Neural cell (in vitro differentiated cells): ENCODE results near the gene GRK3. TPM values are rescaled to one million over a fixed set of nuclear protein-coding genes. Genes with fewer than 3 reads are reported as not detected.

ENCODE experiments used
- H2AFZ ChIP-seq: fragments of 200-600, 300-800 bp; sonication (generic), shearing (Covaris generic); 2 replicates; pipeline ENCODE4 v1.6.0; 2014; ENCODE audit warnings: low read depth, mild to moderate bottlenecking, antibody characterized with exemption, low read length, moderate library complexity
- H3F3A ChIP-seq: fragments of 200-600 bp; shearing (Covaris generic); 2 replicates; pipeline ENCODE4 v1.6.1; 2016; ENCODE audit warnings: mild to moderate bottlenecking, moderate library complexity, mixed read lengths, antibody characterized with exemption, low read length; ENCODE audit not compliant: insufficient read depth, poor library complexity, severe bottlenecking
- H3K27ac ChIP-seq: fragments of 200-600, 300-800 bp; sonication (generic), shearing (Covaris generic); 2 replicates; pipeline ENCODE4 v1.5.1; 2014; ENCODE audit warnings: mild to moderate bottlenecking, low read length, moderate library complexity
- H3K27me3 ChIP-seq: fragments of 300-800, 200-600 bp; sonication (generic), shearing (Covaris generic); 2 replicates; pipeline ENCODE4 v1.6.0; 2014; ENCODE audit warnings: mild to moderate bottlenecking, low read depth, low read length, moderate library complexity; ENCODE audit not compliant: insufficient read depth
- H3K36me3 ChIP-seq: fragments of 300-800, 200-600 bp; sonication (generic), shearing (Covaris generic); 2 replicates; pipeline ENCODE4 v1.5.1; 2014; ENCODE audit warnings: mild to moderate bottlenecking, antibody characterized with exemption, low read length, moderate library complexity; ENCODE audit not compliant: insufficient read depth
- H3K4me2 ChIP-seq: fragments of 300-800, 200-600 bp; sonication (generic), shearing (Covaris generic); 2 replicates; pipeline ENCODE4 v1.6.0; 2014; ENCODE audit warnings: mild to moderate bottlenecking, low read length
- H3K4me3 ChIP-seq: fragments of 300-800, 200-600 bp; sonication (generic), shearing (Covaris generic); 2 replicates; pipeline ENCODE4 v1.5.1; 2014; ENCODE audit warnings: mild to moderate bottlenecking, low read length, moderate library complexity
- H3K79me2 ChIP-seq: fragments of 200-600 bp; shearing (Covaris generic); replicated peaks from 2 replicates; pipeline ENCODE4 v1.6.0; 2014; ENCODE audit warnings: mild to moderate bottlenecking, low read length, moderate library complexity; ENCODE audit not compliant: insufficient read depth
- H3K9ac ChIP-seq: fragments of 300-800, 200-600 bp; sonication (generic), shearing (Covaris generic); 2 replicates; pipeline ENCODE4 v1.6.1; 2016; ENCODE audit warnings: mild to moderate bottlenecking, low read length, mixed read lengths
- H3K9me2 ChIP-seq: fragments of 200-600 bp; shearing (Covaris generic); 2 replicates; pipeline ENCODE4 v1.6.1; 2016; ENCODE audit warnings: mild to moderate bottlenecking, low read length, mixed read lengths; ENCODE audit not compliant: insufficient read depth
- H3K9me3 ChIP-seq: fragments of 200-600, 300-800 bp; sonication (generic), shearing (Covaris generic); 2 replicates; pipeline ENCODE4 v1.6.1; 2016; ENCODE audit warnings: mild to moderate bottlenecking, mixed run types, low read length, moderate library complexity, mixed read lengths
- H4K20me1 ChIP-seq: fragments of 200-600 bp; shearing (Covaris generic); 2 replicates; pipeline ENCODE4 v1.6.1; 2016; ENCODE audit warnings: mild to moderate bottlenecking, mixed run types; ENCODE audit not compliant: insufficient read depth
- EP300 ChIP-seq: fragments of 450-650 bp; conservative IDR thresholded peaks from 2 replicates; pipeline ENCODE4 v1.6.1; 2014; ENCODE audit warnings: antibody characterized with exemption, mild to moderate bottlenecking, moderate library complexity; ENCODE audit not compliant: poor library complexity, severe bottlenecking
- EZH2 ChIP-seq: fragments of 200-600, 300-800 bp; shearing (Covaris generic), sonication (generic); IDR thresholded peaks from 2 replicates; pipeline ENCODE4 v1.6.1; 2014; ENCODE audit warnings: antibody characterized with exemption, low read length, borderline replicate concordance, mild to moderate bottlenecking; ENCODE audit not compliant: insufficient read depth, poor library complexity, severe bottlenecking
- MXI1 ChIP-seq: fragments of 450-650 bp; conservative IDR thresholded peaks from 2 replicates; pipeline ENCODE4 v1.6.1; 2014; ENCODE audit warnings: antibody characterized with exemption, mild to moderate bottlenecking; ENCODE audit not compliant: poor library complexity, severe bottlenecking
- POLR2AphosphoS5 ChIP-seq: IDR thresholded peaks from 2 replicates; pipeline ENCODE4 v1.6.1; 2012
- RAD21 ChIP-seq: fragments of 450-650 bp; conservative IDR thresholded peaks from 2 replicates; pipeline ENCODE4 v1.6.1; 2014; ENCODE audit warnings: antibody characterized with exemption, mild to moderate bottlenecking, moderate library complexity
- SMC3 ChIP-seq: fragments of 450-650 bp; conservative IDR thresholded peaks from 2 replicates; pipeline ENCODE4 v1.6.1; 2014; ENCODE audit warnings: antibody characterized with exemption, mild to moderate bottlenecking, moderate library complexity; ENCODE audit not compliant: poor library complexity
- TAF1 ChIP-seq: IDR thresholded peaks from 2 replicates; pipeline ENCODE4 v1.6.1; 2012; ENCODE audit warnings: low read depth
- polyA plus RNA-seq: library from polyadenylated mRNA; depleted of rRNA; stranded (reverse); fragments of >200 nt; gene quantifications from 2 replicates; pipeline ENCODE4 v1.2.3, GENCODE V29; 2014
- TF ChIP-seq, protein P1 (sequence below): IDR thresholded peaks from 2 replicates; pipeline ENCODE4 v1.6.1; 2012; ENCODE audit warnings: borderline replicate concordance
- TF ChIP-seq, protein P2 (sequence below): fragments of 450-650 bp; IDR thresholded peaks from 2 replicates; pipeline ENCODE4 v1.5.1; 2014; ENCODE audit warnings: antibody characterized with exemption, mild to moderate bottlenecking, moderate library complexity; ENCODE audit not compliant: poor library complexity, severe bottlenecking

Gene GRK3
- polyA plus RNA-seq, 1 donor from 2014 or later, result 9.8 TPM

DNA sequence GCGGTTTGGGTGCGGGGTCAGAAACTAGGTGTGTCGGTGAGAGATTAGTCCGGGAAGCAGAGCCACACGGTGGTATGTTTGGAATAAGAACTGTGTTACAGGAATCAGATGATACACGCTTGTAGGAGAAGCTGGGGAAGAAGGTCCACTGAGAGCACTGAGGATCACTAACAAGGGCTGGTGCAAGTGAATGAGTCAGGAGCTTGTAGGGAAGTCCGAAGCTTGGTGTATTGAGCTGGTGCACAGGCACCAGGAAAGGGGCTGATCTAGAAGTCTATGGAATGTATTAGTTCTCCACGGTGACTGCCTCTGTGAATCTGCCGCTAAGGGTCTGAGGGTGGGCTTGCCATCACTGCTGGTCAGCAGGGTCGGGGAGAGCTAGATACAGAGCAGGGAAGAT lies 18.8 kb upstream of the GRK3 start:
- Histone ChIP-seq H3K36me3 (no peaks in the 10 kb centered on the region), H3F3A (no peaks in the 10 kb centered on the region), H3K27ac (no peak overlapping the region), H3K9me2 (no peaks in the 10 kb centered on the region), H4K20me1 (no peaks in the 10 kb centered on the region), H3K9ac (no peak overlapping the region), H3K9me3 (no peaks in the 10 kb centered on the region), H3K4me3 (no peak overlapping the region), H3K27me3 (no peaks in the 10 kb centered on the region), H3K4me2 (no peak overlapping the region), H2AFZ (no peak overlapping the region), H3K79me2 (no peaks in the 10 kb centered on the region)
- TF ChIP-seq RAD21 (no peak), SMC3 (no peak), EP300 (no peak), EZH2 (no peak), TAF1 (no peak), MXI1 (no peak), POLR2AphosphoS5 (no peak)
- TF ChIP-seq, protein P1, sequence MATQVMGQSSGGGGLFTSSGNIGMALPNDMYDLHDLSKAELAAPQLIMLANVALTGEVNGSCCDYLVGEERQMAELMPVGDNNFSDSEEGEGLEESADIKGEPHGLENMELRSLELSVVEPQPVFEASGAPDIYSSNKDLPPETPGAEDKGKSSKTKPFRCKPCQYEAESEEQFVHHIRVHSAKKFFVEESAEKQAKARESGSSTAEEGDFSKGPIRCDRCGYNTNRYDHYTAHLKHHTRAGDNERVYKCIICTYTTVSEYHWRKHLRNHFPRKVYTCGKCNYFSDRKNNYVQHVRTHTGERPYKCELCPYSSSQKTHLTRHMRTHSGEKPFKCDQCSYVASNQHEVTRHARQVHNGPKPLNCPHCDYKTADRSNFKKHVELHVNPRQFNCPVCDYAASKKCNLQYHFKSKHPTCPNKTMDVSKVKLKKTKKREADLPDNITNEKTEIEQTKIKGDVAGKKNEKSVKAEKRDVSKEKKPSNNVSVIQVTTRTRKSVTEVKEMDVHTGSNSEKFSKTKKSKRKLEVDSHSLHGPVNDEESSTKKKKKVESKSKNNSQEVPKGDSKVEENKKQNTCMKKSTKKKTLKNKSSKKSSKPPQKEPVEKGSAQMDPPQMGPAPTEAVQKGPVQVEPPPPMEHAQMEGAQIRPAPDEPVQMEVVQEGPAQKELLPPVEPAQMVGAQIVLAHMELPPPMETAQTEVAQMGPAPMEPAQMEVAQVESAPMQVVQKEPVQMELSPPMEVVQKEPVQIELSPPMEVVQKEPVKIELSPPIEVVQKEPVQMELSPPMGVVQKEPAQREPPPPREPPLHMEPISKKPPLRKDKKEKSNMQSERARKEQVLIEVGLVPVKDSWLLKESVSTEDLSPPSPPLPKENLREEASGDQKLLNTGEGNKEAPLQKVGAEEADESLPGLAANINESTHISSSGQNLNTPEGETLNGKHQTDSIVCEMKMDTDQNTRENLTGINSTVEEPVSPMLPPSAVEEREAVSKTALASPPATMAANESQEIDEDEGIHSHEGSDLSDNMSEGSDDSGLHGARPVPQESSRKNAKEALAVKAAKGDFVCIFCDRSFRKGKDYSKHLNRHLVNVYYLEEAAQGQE, result no peak
- TF ChIP-seq, protein P2, sequence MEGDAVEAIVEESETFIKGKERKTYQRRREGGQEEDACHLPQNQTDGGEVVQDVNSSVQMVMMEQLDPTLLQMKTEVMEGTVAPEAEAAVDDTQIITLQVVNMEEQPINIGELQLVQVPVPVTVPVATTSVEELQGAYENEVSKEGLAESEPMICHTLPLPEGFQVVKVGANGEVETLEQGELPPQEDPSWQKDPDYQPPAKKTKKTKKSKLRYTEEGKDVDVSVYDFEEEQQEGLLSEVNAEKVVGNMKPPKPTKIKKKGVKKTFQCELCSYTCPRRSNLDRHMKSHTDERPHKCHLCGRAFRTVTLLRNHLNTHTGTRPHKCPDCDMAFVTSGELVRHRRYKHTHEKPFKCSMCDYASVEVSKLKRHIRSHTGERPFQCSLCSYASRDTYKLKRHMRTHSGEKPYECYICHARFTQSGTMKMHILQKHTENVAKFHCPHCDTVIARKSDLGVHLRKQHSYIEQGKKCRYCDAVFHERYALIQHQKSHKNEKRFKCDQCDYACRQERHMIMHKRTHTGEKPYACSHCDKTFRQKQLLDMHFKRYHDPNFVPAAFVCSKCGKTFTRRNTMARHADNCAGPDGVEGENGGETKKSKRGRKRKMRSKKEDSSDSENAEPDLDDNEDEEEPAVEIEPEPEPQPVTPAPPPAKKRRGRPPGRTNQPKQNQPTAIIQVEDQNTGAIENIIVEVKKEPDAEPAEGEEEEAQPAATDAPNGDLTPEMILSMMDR, result no peak

DNA sequence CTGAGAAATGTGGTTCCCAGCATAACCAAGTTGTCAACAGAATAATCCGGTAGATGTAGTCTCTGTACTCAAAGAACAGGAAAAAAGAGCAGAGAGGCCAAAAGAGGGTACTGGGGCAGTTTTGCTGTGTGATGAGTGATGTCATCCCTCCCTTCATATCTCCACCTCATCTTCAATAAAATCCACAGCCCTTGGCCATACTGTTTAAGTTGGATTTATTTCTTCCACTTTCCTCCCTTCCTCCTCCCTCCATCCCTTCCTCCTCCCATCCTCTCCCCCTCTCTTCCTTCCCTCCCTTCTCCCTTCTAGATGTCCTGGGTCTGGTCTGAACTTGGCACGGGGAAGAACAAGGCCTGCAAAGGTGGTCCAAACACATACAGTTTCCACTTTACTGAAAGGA lies 18.2 kb upstream of the GRK3 start:
- H3K9me2 ChIP-seq, result no peaks in the 10 kb centered on the region
- no peak overlapping the region for H3K9ac ChIP-seq
- no peaks in the 10 kb centered on the region for H4K20me1 ChIP-seq
- no peak overlapping the region for H3K4me3 ChIP-seq
- no peaks in the 10 kb centered on the region for H3F3A ChIP-seq
- TF ChIP-seq RAD21 (no peak), SMC3 (no peak), EZH2 (no peak), MXI1 (no peak), EP300 (no peak), POLR2AphosphoS5 (no peak), TAF1 (no peak)
- TF ChIP-seq, protein P1, result no peak
- TF ChIP-seq, protein P2, result no peak
- no peaks in the 10 kb centered on the region for H3K27me3 ChIP-seq
- no peaks in the 10 kb centered on the region for H3K9me3 ChIP-seq
- no peaks in the 10 kb centered on the region for H3K36me3 ChIP-seq
- H3K79me2 ChIP-seq, result no peaks in the 10 kb centered on the region
- H3K4me2 ChIP-seq, result no peak overlapping the region
- H3K27ac ChIP-seq, result no peak overlapping the region
- no peak overlapping the region for H2AFZ ChIP-seq
